Measurements from ENCODE around the gene MYL3. TPM values are rescaled to one million over a fixed set of nuclear protein-coding genes. Genes with fewer than 3 reads are reported as not detected.
A peak's percentile ranks its signal among the peaks of the same experiment; 100 is the strongest.

Gene MYL3
- total RNA-seq, 1 donor from 2014 or later = 9,164 TPM

DNA sequence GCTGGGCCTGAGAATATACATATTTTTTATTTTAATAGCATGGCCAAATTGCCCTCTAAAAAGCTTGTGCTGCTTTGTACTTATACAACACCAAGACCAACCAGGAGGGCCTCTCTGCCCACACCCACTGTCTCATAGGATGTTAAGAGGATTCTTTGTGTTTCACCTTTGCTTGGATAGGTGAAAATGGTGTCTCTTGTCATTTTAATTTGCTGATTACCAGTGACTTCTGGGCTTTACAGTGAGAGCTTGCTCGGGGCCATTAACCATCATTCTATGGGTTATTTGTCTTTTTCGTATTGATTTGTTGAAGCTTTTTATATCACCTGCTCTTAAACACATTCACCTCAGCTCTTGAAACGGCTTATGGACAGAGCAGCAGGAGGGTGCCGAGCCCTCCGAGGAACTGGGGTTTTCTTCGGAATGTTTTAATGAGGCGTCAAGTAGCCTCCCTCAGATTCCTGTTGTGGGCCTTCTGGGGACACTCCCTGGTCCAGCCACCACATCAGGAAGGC lies 24.8 kb upstream of the MYL3 start:
- no peak for ATAC-seq
- intact Hi-C loops (cut with micrococcal nuclease) = no loop called here
- DNase-seq = no peak

DNA sequence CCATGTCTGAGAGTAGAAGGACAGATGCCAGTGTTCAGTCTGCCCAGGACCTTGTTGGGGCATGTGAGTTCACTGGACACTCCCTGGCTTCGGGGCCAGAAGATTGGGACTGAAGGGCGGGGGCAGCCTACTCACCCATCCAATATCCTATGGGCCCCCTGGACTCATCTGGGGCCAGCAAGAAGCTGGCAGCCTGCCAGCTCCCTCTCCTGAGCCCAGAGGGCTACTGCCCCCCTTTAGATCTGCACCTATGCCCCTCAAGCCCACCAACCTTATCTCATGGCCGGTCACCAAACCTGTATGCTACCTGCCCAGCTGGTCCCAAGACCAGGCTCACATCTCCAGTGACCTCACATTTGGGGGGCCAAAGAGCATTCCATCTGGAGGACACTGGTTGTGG lies 22.4 kb upstream of the MYL3 start:
- intact Hi-C loops (cut with micrococcal nuclease) = no loop called here
- DNase-seq = no peak
- no peak for ATAC-seq

DNA sequence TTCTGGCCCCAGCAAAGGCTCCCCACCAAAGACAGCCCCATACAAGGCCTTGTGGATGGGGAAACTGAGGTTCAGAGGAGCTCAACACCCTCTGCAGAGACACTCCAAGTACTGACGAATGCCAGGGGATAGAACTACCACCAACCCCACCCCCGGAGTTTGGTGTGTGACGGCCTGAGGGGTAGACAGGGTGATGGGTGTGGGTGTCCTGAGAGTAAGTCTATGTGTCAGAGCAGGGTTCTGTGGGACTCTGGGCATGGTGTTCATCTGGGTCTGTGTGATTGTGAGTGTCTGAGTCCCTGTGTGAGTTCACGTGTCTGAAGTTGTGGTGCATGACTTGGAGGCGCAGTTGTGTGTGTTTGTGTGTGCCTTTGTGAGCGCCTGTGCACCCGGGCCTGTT lies 21.7 kb upstream of the MYL3 start:
- intact Hi-C loops (cut with micrococcal nuclease) = no loop called here
- no peak for ATAC-seq
- DNase-seq = no peak

DNA sequence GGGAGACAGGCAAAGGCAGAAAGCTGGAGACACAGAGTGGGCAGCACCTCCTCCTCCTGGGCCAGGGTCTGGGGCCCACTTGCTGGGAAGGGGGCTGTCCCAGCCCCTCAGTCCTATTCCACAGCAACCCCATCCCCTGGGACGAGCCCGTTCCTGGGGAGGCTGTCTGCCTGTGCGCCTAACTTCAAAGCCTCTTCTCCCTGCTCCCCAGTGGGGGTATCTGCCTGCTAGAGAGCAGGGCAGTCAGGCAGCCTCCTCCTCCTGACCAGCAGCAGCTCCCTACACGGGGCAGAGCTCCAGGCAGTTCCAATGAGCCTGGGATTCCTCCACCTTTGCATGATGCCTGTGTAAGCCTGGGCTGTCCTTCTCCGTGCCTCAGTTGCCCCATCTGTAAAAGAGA lies 21.2 kb upstream of the MYL3 start:
- no peak for DNase-seq
- ATAC-seq = no peak
- intact Hi-C loops (cut with micrococcal nuclease) = no loop called here

DNA sequence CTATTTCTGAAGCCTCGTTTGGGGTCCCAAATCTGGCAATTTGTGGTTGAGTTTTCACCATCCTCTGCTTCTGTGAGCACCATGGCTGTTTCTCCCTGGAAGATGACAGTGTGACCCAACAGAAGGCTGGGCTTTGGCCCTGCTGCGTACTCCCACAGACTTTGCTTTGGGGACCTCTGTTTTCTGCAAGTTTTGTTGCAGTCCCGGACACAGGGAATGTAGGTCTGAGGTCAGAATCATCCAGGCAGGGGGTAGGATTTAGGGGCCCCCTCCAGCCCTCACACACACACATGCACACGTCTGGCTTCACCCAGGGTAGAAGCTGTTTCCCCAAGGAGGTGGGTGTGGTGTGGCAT lies 20.6 kb upstream of the MYL3 start:
- DNase-seq (no peak), ATAC-seq (no peak)
- intact Hi-C loops (cut with micrococcal nuclease) = no loop called here

DNA sequence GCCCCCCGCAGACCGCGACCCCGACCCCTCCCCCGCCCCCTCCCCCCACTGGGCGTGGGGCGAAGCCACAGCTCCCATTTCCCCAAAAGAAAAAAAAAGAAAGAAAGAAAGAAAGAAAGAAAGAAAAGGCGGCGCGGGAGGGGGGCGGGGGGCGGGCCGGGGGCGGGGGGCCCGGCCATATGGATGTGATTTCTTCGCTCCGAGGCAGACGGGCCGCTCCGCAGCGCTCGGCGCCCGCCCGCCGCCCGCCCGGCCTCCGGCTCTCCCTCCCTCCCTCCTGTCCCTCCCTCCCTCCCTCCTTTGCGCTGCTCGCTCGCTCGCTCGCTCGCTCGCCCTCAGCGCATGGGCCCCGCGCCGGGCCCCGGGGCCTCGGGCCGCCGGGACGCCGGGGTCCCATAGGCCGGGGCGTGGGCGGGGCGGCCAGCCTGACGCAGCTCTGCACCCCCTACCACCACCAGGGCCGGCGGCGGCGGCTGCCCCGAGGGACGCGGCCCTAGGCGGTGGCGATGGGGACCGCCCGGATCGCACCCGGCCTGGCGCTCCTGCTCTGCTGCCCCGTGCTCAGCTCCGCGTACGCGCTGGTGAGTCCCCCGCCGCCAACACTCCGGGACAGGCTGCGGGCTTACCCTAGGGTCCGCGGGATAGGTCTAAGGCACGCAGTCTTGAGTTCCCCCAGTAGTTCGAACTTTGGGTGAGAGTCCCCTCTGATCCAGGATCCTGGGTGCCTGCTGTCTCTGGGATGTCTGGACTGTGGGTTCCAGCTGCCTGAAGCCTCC lies 20.0 kb upstream of the MYL3 start:
- intact Hi-C loops (cut with micrococcal nuclease) = no loop called here
- DNase-seq = no peak
- ATAC-seq = peak; percentile 74

DNA sequence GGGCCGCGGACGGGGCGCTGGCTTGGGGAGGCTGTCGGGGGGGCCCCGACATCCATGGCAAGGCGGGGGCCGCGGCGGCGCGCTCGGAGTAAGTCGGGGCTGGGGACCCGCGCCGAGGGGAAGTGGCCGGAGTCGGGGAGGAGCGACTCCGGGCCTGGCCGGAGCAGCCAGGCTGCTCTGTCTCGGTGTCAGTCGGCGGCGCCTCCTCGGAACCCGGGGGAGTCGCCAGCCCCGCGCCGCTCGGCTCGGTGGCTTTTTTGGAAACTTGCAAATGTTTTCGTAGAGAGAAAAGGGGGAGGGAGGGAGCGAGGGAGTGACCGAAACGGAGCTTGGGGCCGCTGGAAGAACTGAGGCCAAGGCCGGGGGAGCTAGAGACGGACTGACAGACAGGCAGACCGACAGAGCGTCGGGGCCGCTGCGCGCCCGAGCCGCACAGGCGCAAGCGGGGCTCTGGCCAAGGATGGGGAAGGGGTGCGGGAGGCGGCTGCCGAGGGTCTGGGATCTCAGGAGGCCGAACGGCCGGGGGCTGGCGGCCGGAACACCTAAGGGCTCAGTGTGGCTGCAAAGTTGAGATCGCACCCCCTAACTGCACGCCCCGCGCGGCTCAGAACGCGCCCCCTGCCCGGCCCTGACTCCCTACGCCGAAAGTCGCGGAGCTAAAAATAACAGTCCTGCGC lies 19.3 kb upstream of the MYL3 start:
- peak; percentile 58 for ATAC-seq
- intact Hi-C loops (cut with micrococcal nuclease) = no loop called here
- peak; percentile 58 for DNase-seq

DNA sequence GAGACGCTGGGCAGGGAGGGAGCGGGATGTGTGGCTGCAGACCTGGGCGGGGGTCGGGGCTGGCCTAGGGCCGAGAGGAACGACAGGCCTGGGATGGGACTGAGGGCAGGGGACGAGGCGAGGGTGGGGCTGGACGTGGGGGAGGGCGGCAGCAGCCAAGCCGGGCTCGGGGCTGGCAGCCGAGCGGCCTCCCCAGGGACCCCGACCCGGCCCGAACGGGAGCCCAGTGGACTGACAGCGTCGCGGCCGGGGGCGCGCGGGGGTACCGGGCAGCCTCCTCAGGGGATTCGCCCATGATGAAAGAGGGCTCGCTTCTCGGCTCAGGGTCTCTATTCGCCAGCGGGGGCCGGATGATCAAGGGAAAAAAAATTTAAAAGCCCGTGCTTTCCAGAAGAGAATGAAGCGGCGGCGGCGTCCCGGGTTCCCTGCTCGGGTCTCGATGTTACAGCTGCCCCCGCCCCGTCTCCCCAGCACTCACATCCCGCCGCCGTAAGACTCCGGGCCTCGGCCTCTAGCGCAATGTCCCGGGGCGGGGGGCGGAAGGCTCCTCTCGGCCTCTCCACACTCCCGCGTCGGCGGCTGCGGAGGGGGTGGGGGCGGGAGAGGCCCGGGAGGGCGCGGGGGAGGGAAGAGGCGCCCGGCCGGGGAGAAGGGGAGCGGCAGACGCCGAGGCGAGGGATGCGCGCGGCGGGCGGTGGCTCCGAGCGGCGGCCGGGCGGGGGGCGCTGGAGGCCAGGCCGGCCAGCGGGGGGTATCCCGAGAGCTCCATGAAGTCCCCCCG lies 18.5 kb upstream of the MYL3 start:
- intact Hi-C loops (cut with micrococcal nuclease) = no loop called here
- ATAC-seq (peak; percentile 55), DNase-seq (peak; percentile 68)

DNA sequence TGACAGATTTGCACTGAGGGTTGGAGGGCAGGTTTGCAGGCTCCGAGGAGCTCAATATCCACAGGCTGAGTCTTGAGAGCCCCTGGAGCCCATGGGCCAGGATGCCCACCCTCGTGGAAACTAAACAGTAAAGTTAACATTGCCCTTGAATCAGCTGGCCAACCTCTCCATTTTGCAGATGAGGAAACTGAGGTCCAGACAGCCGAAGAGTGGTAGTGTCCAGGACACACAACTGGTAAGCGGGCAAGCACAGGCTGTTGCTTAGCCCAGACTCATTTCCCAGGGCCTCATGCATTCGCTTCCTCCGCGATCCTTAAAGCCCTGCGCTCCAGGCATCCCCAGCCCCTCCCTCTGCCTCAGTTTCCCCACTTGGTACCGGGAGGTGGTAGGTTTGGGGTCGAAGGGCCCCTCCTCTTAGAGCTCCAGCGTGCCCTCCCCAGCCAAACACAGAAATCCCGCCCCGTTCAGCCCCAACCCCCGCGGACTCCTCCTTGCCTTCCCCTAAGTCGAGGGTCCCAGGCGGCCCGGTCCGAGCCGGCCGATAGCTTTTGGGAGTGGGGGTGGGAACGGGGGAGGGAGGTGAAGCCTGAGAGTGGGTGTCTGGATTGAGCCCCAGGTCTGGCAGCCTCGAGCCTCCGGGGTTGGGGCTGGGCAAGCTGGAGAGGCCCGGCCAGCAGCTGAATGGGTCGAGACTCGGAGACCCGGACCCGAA lies 17.8 kb upstream of the MYL3 start:
- DNase-seq (no peak), ATAC-seq (no peak)
- intact Hi-C loops (cut with micrococcal nuclease) = no loop called here

DNA sequence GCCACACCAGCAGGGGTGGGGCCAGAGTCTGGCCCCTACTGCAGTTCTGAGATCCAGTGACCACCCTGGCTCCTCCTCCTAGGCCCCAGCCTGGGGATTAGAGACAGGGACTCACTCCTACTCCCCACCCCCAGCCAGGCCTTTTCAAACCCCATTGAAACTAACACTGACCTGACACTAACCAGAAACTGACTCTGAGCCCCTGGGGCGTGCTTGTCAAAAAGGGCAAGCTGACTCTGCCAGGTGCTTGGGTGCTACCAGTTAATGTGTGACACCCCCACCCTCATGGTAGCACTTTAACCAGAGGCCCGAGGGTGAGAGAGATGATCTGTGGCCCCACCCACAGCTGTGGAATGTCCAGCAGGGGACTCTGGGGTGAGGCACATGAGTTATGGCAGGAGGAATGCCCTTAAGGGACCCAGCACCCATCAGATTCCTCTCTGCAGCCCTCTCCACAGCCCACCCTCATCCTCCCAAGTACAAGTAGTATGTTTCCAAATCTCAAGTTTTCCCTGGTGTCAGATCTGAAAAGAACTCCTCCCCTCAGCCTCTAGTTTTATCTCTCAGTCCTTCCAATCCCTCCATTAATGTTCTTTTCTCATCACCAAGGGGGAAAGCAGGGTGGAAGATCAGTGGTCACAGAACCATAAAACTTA lies 15.7 kb upstream of the MYL3 start:
- intact Hi-C loops (cut with micrococcal nuclease) = no loop called here
- no peak for ATAC-seq
- DNase-seq = no peak

DNA sequence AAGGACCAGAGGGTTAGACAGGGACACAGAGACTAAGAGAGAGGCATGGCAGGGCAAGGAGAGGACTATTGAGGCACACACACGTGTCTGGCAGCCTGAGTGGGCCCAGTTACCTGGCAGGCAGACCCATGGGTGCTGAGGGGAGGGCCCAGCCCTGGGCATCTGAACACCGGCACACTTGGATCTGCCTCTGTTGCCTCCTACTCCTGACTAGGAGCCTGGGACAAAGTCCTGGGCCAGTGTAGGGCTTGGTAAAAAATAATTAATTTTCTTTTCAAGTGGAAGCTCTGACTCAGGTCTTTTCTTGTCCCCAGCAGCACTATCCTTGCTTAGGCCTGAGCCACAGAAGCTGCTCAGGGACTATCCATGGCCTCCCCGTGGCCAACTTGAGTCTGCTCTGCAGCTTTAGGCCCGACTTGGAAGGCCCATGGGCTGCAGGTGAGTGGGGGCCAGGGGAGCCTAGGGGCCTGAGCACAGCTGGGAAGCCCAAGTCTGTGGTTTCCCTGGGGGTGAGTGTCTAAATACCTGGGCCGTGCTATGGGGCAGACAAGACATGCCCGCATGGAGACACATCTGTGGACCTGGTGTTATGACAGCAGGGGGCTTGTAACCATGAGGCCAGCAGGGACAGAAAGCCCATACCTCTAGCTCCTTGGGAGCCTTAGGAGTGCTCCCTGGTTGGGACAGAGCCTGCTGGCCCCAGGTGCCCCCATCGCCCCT lies 14.3 kb upstream of the MYL3 start, which contains the start of gene PTH1R:
Gene PTH1R, plus strand, starts transcription at position 316 of the 720 bp plus-strand sequence. CDS start 5,839 bp downstream, outside the sequence.
- DNase-seq = no peak
- intact Hi-C loops (cut with micrococcal nuclease) = no loop called here
- ATAC-seq = no peak

DNA sequence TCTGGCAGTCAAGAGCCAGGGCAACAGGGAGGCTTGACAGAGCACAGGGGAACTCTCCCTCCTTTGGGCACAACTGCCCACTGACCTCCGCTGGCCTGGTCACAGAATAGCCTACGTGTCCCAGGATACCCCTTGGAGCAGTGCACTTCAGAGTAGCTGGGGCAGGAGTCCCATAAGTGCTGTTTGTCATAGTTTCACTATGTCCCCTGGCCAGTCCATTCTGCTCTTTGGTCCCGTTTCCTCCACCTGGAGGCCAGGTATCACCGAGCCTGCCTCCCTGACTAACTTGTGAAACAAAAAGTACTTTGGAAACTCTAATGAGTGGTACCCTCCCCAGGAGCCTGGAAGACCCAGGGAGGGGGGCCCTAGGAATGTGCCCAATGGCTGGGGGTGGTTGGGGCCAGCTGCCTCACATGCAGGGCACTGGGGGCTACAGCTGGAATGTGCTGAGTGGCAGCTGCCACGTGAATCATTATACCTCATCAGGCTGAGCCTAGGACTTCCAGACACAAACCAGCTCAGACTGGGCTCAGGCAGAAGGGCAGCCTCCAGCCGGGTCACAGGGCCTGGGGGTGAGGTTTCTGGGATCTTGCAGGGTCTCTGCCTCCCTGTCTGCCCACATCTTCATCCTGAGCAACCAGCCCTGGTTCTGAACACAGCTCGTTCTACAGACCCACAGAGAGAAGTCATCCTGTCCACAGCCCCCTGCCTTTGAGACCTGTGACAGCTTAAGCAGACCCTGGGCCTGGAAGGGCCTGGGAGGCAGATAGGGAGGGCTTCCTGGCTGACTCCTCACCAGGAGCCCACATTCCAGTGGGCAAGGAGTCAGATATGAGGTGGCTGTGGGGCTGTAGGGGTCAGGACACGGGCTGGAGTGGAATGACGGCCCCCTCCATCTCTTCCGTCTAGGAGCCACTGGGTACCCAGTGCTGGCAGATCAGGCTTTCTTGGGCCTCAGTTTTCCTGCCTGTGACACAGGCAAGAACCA lies 13.4 kb upstream of the MYL3 start:
- intact Hi-C loops (cut with micrococcal nuclease) = no loop called here
- ATAC-seq = no peak
- no peak for DNase-seq

DNA sequence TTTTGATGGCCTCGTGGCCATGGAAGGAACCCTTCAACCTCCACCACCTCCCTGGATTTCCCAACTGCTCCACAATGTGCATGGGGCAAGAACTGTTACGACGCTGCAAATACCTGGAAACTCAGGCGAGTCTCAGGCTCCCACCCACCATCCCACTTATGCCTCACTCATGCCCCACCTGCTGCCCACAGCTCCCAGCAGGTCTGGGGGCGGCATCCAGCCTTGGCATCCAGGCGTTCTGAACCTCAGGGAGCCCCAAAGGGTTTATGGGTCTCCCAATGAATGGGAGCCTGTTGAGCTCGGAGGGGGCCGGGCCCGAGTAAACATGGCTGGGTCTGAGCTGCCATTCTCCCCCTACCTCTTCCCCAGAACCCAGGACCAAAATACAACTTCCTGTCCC lies 12.3 kb upstream of the MYL3 start:
- intact Hi-C loops (cut with micrococcal nuclease) = no loop called here
- no peak for ATAC-seq
- no peak for DNase-seq

DNA sequence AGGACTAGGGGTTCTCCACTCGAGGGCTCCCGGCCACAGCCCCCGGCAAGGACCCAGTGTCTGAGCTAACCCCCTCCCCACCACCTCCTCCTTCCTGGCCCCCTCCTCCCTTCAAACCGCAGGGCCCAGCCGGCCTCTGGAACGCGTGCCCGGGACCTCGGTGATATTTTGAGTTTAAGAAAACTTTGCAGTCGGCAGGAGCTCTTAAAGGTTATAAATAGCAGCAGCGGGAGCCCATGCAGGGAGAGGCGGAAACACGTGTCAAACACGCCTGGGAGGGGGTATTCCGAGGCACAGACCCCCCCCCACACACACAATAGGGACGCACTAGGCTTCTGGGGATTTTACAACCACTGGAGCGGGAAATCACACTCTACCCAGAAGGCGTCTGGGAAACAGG lies 11.2 kb upstream of the MYL3 start:
- ATAC-seq (peak; percentile 49), DNase-seq (peak; percentile 59)
- intact Hi-C loops (cut with micrococcal nuclease) = no loop called here

DNA sequence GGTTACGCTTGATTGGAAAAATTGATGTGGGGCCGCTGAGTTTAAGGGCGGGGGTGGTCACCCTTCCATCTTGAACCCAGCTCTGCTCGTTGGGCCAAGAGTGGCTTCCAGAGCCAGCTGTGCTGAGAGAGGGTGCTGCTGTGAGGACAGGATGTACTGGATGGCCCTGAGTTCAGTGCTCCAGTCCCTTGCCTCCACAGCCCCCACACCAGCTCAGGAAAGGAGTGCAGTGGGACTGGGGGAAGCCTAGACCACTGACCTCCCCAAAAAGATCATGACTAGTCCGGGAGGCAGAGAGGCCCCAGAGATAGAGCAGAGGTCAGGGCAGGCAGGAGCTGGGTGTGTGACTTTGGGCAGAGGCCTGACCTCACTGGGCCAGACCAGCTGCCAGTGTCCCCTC lies 10.3 kb upstream of the MYL3 start:
- DNase-seq = no peak
- intact Hi-C loops (cut with micrococcal nuclease) = no loop called here
- ATAC-seq = peak; percentile 5

DNA sequence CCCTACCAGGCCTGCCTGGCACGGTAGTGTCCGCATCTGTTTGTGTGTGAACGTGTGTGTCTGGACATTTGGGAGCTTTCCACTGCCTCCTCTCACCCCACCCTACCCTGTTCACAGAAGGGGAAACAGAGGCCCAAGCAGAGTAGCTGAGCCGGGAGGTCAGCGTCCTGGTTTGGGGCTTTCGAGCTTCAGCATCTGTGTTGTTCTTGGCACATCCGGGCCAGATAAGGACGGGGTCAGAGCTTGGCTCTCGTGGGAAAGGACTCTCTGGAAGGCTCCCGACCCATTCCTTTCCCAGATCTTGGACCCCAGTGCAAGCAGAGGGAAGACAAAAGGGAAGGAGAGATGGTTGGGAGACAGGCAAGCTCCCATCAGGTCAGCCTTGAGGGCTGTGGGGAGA lies 8.0 kb upstream of the MYL3 start:
- DNase-seq = peak; percentile 62
- intact Hi-C loops (cut with micrococcal nuclease) = no loop called here
- ATAC-seq = no peak

DNA sequence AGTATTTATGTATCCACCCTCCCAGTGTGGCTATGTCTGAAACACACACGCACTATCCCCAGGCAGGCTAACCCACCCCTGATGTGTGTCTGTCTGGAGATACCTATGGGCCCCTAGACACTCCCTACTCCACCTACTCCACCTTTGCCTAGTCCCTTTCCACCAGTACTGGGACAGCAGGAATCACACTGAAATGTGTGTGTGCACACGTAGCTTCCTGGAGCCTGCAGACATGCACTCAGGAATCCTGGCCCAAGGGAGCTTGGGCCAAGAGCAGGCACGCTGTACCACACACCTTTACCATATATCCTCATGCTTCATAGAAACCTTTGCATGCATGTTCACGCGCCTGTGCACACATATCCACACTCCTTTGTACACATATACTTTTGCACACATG lies 7.4 kb upstream of the MYL3 start:
- intact Hi-C loops (cut with micrococcal nuclease) = no loop called here
- ATAC-seq (no peak), DNase-seq (no peak)
